GM18873 (cell line): ENCODE data around the gene PPM1A.

ENCODE experiments used
- ATAC-seq: cut with Tn5 transposase; IDR thresholded peaks from one replicate; pipeline ENCODE4 v1.9.1; 2021; ENCODE audit warnings: mild to moderate bottlenecking, moderate library complexity, moderate number of reproducible peaks; ENCODE audit not compliant: unreplicated experiment, low FRiP score

Gene PPM1A

GRCh38 chr14:60248697-60249318 is at the start of gene PPM1A:
TSS of gene PPM1A (plus strand) at chr14:60249221. CDS start at chr14:60282704, 33,483 bp downstream.
- peak; percentile 74 for ATAC-seq

- no peak for ATAC-seq
These were observed 49.7 kb upstream of the PPM1A start for GRCh38 chr14:60199321-60199720.

DNA sequence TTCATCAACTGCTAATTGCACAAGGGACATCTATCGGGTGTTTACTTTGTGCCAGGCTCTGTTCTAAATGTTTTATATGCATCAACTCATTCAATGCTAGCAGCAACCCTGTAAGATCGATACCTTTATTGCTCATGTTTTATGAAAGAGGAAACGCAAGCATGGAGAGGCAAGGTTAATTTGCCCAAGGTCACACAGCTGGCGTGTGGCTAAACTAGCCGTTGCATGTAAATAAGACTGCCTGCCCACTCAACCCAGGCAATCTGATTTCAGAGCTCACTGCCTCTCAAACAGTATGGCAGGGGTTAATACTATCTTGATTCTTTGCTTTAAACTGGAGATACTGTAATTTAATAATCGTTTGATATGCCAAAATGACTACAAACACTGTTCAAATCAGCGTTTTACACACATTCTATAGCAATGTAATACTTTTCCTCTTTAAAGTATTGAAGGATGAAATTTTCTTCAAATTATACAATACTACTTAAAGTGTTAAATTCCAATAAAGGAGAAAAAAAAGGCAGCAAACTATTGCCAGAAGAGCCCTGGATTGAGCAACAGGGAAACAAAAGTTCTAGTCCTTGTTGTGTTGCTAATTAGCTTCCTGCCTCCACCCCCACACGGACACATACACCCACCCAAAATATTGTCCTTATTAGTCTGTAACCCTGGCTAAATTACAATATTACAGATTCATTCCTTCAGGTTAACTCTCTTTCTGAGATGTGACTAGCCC is 44.7 kb upstream of the PPM1A start:
- peak; percentile 84 for ATAC-seq

DNA sequence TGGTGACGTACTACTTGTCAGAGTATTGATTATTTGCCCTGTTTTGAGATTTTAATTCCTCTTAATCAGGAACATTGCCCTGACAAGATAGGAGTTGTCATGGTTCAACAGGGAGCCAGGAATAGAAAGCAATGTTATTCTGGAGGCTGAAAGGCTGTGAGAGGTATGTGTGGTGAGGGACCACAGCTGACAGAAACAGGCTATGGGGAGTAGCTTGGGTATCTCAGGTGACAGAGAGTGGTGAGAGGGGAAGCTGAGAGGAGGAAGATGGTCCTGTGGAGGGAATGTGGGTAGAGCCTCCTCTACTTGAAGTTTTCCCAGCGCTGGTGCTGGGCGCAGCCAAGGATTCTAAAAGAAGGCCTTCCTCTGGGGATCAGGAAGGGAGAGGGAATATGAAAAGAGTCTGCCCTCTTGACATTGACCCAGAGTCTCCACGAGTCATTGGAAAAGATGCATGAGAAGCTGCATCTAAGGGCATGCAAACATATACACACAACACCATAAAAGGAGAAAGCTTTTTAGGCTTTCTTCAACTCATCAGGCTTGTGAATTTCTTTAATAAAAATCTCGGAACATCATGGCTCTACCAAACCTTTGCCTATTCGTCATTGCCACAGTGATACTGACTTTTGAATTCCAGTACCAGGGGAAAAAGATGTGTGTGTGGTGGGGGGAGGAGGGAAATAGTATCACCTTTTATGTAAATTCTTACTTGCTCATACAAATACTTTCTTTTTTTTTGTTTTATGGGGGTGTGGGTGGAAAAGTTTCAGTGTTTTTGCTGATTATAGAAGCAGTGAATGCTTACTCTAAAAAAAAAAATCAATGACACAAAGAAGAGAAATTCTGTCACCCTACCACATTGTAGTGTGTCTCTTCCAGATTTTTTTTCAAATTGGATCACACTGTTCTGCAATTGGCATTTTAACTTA is 43.9 kb upstream of the PPM1A start:
- peak; percentile 50 for ATAC-seq

- no peak for ATAC-seq
These were observed 42.8 kb upstream of the PPM1A start for GRCh38 chr14:60206249-60206670.

- ATAC-seq = peak; percentile 38
These were observed 42.0 kb upstream of the PPM1A start for GRCh38 chr14:60206837-60207533.

GRCh38 chr14:60210703-60211102 is 38.3 kb upstream of the PPM1A start:
- no peak for ATAC-seq

- ATAC-seq = no peak
These were observed 37.9 kb upstream of the PPM1A start for GRCh38 chr14:60211153-60211552.

DNA sequence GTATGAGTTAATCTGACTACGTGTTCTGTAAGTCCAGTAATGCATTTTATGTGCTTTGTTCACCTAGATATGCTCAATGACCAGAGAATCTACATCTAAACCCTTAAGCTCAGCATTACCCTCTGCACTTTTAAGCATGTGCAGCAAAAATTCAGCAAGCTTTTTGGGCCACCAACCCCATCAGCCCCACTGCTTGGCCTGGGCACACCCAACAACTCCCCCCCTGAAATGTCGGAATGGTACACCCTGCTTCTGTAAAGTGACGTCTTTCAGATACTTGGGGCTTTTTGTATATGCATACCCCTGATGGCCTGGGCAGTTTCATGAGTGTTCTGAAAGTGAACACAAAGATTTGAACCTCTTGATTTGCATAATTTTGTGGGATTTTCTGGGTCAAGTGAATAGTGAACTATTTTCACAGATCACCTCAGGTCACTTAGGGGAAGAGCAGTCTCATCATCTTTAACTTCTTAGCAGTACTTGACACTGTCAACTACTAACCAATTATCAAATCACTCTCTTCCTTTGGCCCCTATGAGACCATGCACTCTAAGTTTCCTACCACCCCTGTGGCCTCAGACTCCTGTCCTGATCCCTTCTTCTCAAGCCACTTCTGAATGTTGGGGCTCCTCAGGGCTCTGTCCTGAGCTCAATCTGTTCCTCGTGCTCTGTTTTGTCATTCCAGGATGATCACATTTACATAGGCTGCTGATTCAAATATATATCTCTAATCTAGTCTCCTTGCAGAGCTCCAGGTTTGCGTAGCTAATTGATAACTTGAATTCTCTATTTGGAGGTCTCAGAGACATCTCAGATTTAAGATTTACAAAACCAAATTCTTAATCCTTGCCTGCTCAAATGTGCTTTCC is 36.3 kb upstream of the PPM1A start:
- peak; percentile 94 for ATAC-seq

- no peak for ATAC-seq
These were observed 35.0 kb upstream of the PPM1A start for GRCh38 chr14:60214003-60214402.

GRCh38 chr14:60214415-60215126 is 34.5 kb upstream of the PPM1A start:
- no peak for ATAC-seq

DNA sequence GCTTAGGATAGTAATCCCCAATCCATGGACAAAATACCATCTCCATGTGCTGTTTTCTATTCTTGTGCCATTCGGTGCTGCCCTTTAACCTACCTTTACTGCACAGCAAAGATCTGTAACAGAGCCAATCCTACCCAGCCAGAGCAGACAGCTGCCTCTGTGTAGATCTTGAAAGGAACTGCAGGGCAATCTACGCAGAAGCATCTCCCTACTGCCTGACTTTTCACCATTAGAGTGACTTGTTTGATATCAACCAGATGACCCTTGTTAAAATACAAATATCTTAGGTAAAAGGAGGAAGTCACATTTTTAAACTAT is 33.9 kb upstream of the PPM1A start:
- ATAC-seq = no peak

GRCh38 chr14:60215520-60216420 is 33.3 kb upstream of the PPM1A start:
- no peak for ATAC-seq

- no peak for ATAC-seq
These were observed 31.3 kb upstream of the PPM1A start for GRCh38 chr14:60217713-60218112.

- peak; percentile 75 for ATAC-seq
These were observed 28.9 kb upstream of the PPM1A start for GRCh38 chr14:60220084-60220483.

DNA sequence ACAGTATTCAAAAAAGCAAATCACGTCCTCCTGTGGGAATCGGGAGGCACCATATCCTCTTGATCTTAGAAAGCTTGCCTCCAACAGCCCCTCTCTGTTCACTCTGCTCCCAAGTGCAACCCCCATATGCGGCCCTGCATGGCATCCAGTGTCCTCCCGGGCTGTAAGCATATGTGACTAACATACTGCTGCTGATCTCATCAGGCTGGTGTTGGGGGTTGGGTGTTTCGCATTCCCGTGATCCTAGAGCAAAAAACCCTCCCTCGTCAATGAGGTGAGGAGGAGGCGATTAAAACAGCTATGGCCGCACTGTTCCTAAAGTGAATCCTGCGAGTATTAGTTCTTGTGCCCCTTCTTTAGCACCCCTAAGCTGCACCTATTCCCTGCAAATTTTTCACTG is 28.1 kb upstream of the PPM1A start:
- ATAC-seq = no peak

DNA sequence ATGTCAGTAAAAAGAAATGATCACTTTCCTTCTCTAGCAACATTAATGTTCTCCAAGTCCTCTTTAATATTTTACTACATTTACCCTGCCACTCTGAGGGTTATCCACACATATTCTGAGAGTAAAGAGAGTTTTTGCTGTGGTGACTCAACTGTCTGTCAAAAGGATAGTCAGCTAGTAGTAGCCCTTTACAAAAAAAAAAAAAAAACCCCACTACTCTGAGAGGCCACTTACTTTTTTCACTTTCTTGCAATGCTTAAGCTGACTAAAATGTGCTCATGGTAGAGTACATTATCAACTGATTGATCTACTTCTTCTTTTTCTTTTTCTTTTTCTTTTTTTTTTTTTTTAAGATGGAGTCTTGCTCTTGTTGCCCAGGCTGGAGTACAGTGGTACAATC is 27.6 kb upstream of the PPM1A start:
- ATAC-seq = no peak

GRCh38 chr14:60222820-60223219 is 26.2 kb upstream of the PPM1A start:
- ATAC-seq = no peak
